Adrenal gland (tissue), 12 donors: ENCODE measurements around the gene SFTPB. TPM values are rescaled to one million over a fixed set of nuclear protein-coding genes. Genes with fewer than 3 reads are reported as not detected.

Experiments
- DNase-seq, 7 donors: peaks; one replicate each; pipeline ENCODE4 v3.0.0-alpha.2; 2019 to 2020
- H3K27ac ChIP-seq, 5 donors: fragments of 200-600 bp; sonication (generic) in 4 of 5; 1 replicate in 3 of 5; 2 replicates in 2 of 5; pipeline versions ENCODE4 v1.5.1 to v1.8.0; 2016 to 2020; ENCODE audit warnings: mild to moderate bottlenecking in 1 of 5
- H3K27me3 ChIP-seq: fragments of 200-600 bp; 2 replicates; pipeline ENCODE4 v1.8.0; 2021
- H3K36me3 ChIP-seq, 2 donors: fragments of 200-600 bp; replicated peaks in 1 of 2; 1 replicate in 1 of 2; 2 replicates in 1 of 2; pipeline versions ENCODE4 v1.5.1 to v1.8.0; 2018 to 2022
- H3K4me1 ChIP-seq, 2 donors: fragments of 200-600 bp; replicated peaks in 1 of 2; 1 replicate in 1 of 2; 2 replicates in 1 of 2; pipeline versions ENCODE4 v1.5.1 to v1.8.0; 2018 to 2021
- H3K4me3 ChIP-seq, 4 donors: fragments of 200-600 bp; sonication (generic) in 3 of 4; one replicate each; pipeline ENCODE4 v1.5.1; 2016 to 2018
- H3K9me3 ChIP-seq, 3 donors: fragments of 200-600 bp; sonication (generic) in 1 of 3; replicated peaks in 1 of 3; 1 replicate in 2 of 3; 2 replicates in 1 of 3; pipeline versions ENCODE4 v1.5.1 to v1.8.0; 2016 to 2021
- CTCF ChIP-seq, 6 experiments: fragments of 450-650 bp in 4 of 6; fragments of 200-600 bp in 2 of 6; sonication (generic) in 1 of 6; IDR thresholded peaks; 1 replicate in 5 of 6; 2 replicates in 1 of 6; pipeline versions ENCODE4 v1.5.1 to v1.8.0; 2016 to 2021; ENCODE audit warnings: antibody characterized with exemption in 6 of 6, mild to moderate bottlenecking in 2 of 6, moderate library complexity in 1 of 6
- POLR2A ChIP-seq, 2 donors: fragments of 450-650 bp; IDR thresholded peaks; one replicate each; pipeline ENCODE4 v1.6.1; 2017; ENCODE audit warnings: antibody characterized with exemption in 2 of 2, mild to moderate bottlenecking in 2 of 2, moderate library complexity in 1 of 2
- WGBS, 4 donors: extraction: QIAGEN DNeasy Blood & Tissue Kit in 2 of 4; methylation state at CpG; one replicate each; pipeline versions ENCODE4 v1.1.5 to v1.1.7; 2013 to 2017; 5-methylcytosine and 5-hydroxymethylcytosine counted together
- intact Hi-C, 2 donors: fragments of 100-400 bp; cut with DNase I; formaldehyde crosslinking; loops; one replicate each; pipeline versions ENCODE4 v1.14.1 to v1.15.0; 2022 to 2023
- polyA plus RNA-seq, 3 donors: library from polyadenylated mRNA; stranded (reverse); fragments of 200-250 nt in 2 of 3; fragments of 350-450 nt in 1 of 3; fragmentation: Illumina TruSeq in 1 of 3; extraction: RNeasy Lipid Tissue Mini Kit (QIAGEN cat#74804) in 1 of 3; gene quantifications; one replicate each; pipeline ENCODE4 v1.2.3, GENCODE V29; 2013 to 2014
- total RNA-seq, 9 donors: library from RNA; depleted of rRNA in 4 of 9; stranded (reverse); fragments of >200 nt in 4 of 9; fragments of 120-200 nt in 1 of 9; fragmentation: NEBNext Ultra II Directional in 1 of 9; extraction: Animal tissue kit (Norgen Biotek cat#: 25700) in 1 of 9; gene quantifications; one replicate each; pipeline versions ENCODE4 v1.1.0 to v1.2.4, GENCODE V29; 2013 to 2023
- donor health status: healthy with polysubstance abuse.
- donor health status: Bipolar disorder and iron deficiency.
- donor health status: DM: yes; HTN: yes; CAD: no.
- donor health status: DM: no; HTN: no; CAD: no.
- donor health status: DM: no; HTN: no; CAD: no.
- donor health status: DM: yes; HTN: yes; CAD: no.

The SFTPB gene
- total and polyA plus RNA-seq, 12 donors = 0.04 to 21.3 (median 1.4) TPM; not detected in 5

DNA sequence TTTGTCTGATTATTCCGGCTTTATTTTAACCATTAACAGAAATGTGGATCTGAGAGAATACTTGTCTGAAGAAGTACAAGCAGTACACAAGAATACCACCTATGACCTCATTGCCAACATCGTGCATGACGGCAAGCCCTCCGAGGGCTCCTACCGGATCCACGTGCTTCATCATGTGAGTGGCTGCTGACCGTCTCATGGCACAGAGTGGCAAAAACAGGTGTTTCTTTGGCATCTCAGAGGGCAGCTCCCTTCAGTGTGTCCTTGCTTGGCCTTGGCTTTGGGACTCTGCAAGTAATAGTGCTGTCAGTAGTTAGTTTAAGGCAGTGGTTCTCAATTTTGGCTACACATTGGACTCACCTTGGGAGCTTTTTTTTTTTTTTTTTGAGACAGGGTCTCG, 23.1 kb downstream of the SFTPB start:
- no peaks in the 10 kb centered on the region for H3K9me3 ChIP-seq
- peaks cover 0 to 99% of the 10 kb centered on the region in 2 donors for H3K36me3 ChIP-seq
- no peak overlapping the region for H3K4me3 ChIP-seq
- no peak for DNase-seq
- 90 to 100% (median 95%) methylated on average over 6 to 8 of the region's 8 CpGs for WGBS, 4 donors
- H3K4me1 ChIP-seq = no peaks in the 10 kb centered on the region
- no peak overlapping the region for H3K27ac ChIP-seq
- intact Hi-C loops = loop anchor here in 1 of 2 donors (5.0 kb wide), 1 partner anchor 67 kb away; no protein-coding TSS in a partner anchor
- TF ChIP-seq POLR2A (IDR thresholded peaks at IDR 0.05) (no peak), CTCF (IDR thresholded peaks at IDR 0.05) (no peak)
- no peaks in the 10 kb centered on the region for H3K27me3 ChIP-seq

DNA sequence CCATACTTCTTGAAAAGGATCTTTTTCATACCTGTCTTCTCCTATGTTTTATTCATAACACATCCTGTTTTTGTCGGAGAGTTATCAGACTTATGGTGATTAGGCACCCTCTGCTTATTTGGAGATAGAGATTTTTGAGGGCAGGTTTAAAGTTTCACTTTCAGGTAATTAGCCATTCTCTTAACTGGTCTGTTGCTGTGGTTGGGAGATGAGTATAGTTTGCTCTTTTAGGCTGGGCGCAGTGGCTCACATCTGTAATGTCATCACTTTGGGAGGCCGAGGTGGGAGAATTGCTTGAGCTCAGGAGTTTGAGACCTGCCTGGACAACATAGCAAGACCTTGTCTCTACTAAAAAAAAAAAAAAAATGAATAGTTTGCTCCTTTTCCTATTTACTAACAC, 25.3 kb downstream of the SFTPB start:
- Histone ChIP-seq H3K9me3 (no peaks in the 10 kb centered on the region), H3K4me3 (no peak overlapping the region), H3K4me1 (no peaks in the 10 kb centered on the region), H3K36me3 (peaks cover 0 to 99% of the 10 kb centered on the region in 2 donors), H3K27ac (no peak overlapping the region), H3K27me3 (no peaks in the 10 kb centered on the region)
- TF ChIP-seq CTCF (IDR thresholded peaks at IDR 0.05) = no peak
- TF ChIP-seq POLR2A (IDR thresholded peaks at IDR 0.05) = no peak
- WGBS, 4 donors = 80 to 95% (median 92%) methylated on average over 3 of the region's 3 CpGs
- no peak for DNase-seq
- intact Hi-C loops = loop anchor here in 1 of 2 donors (5.0 kb wide), 1 partner anchor 70 kb away; no protein-coding TSS in a partner anchor

GRCh38 chr2:85635636-85636035, 32.4 kb downstream of the SFTPB start:
- Histone ChIP-seq H3K4me1 (peaks cover 0 to 8% of the 10 kb centered on the region in 2 donors), H3K9me3 (no peaks in the 10 kb centered on the region), H3K4me3 (no peak overlapping the region), H3K27ac (peak overlapping the region in 1 of 5 donors; percentile 11), H3K36me3 (peaks cover 0 to 94% of the 10 kb centered on the region in 2 donors), H3K27me3 (no peaks in the 10 kb centered on the region)
- TF ChIP-seq POLR2A (IDR thresholded peaks at IDR 0.05) (no peak), CTCF (IDR thresholded peaks at IDR 0.05) (no peak)
- intact Hi-C loops = loop anchor here in 1 of 2 donors (10.0 kb wide), 1 partner anchor 179 kb away; no protein-coding TSS in a partner anchor
- WGBS, 4 donors = 40 to 50% (median 45%) methylated on average over 4 of the region's 4 CpGs
- peak in 1 of 7 donors; percentile 34 for DNase-seq

- Histone ChIP-seq H3K9me3 (no peaks in the 10 kb centered on the region), H3K27ac (peak overlapping the region in 1 of 5 donors; percentile 11), H3K27me3 (no peaks in the 10 kb centered on the region), H3K36me3 (peaks cover 0 to 93% of the 10 kb centered on the region in 2 donors), H3K4me3 (no peak overlapping the region), H3K4me1 (peaks cover 0 to 8% of the 10 kb centered on the region in 2 donors)
- no peak for DNase-seq
- intact Hi-C loops = loop anchor here in 1 of 2 donors (10.0 kb wide), 1 partner anchor 180 kb away; no protein-coding TSS in a partner anchor
- 87 to 90% (median 88%) methylated on average over 8 of the region's 8 CpGs for WGBS, 4 donors
- TF ChIP-seq CTCF (IDR thresholded peaks at IDR 0.05) (no peak), POLR2A (IDR thresholded peaks at IDR 0.05) (no peak)
These were observed 33.0 kb downstream of the SFTPB start for GRCh38 chr2:85635011-85635410.
